ENCODE data around the gene TBC1D3K.
"Not testable (repeated sequence)": the region's sequence is repeated elsewhere in the genome, so short reads cannot be mapped to it uniquely, and the experiment has no call there.

The TBC1D3K gene

GRCh38 chr17:37924115-37924514 is at the start of gene TBC1D3K:
Gene TBC1D3K (plus strand): TSS chr17:37924415. CDS start chr17:37926000, 1,585 bp downstream.
- not testable (repeated sequence) for DNase-seq

GRCh38 chr17:37884516-37884915 is 39.7 kb upstream of the TBC1D3K start:
- DNase-seq = no peak

GRCh38 chr17:37885136-37885535 is 39.1 kb upstream of the TBC1D3K start:
- no peak for DNase-seq

- no peak for DNase-seq
These were observed 35.3 kb upstream of the TBC1D3K start for GRCh38 chr17:37888881-37889280.

- DNase-seq = not testable (repeated sequence)
These were observed 27.3 kb upstream of the TBC1D3K start for GRCh38 chr17:37896961-37897360.

Measured in 8988T (cell line).